SU-DHL-6 (cell line): ENCODE measurements around the gene DUSP19.

Experiments used
- H2AFZ ChIP-seq: fragments of 200-600 bp; sonication (generic); 2 replicates; pipeline ENCODE4 v1.6.1; 2014; ENCODE audit warnings: low read depth, mild to moderate bottlenecking, moderate library complexity, mixed read lengths, antibody characterized with exemption, low read length; ENCODE audit not compliant: severe bottlenecking
- H3F3A ChIP-seq: fragments of 200-600 bp; shearing (Covaris generic); 2 replicates; pipeline ENCODE4 v1.6.0; 2016; ENCODE audit warnings: antibody characterized with exemption, mild to moderate bottlenecking; ENCODE audit not compliant: insufficient read depth
- H3K27ac ChIP-seq: fragments of 200-600 bp; sonication (generic); 2 replicates; pipeline ENCODE4 v1.5.1; 2016; ENCODE audit warnings: low read depth, mild to moderate bottlenecking, low read length, moderate library complexity, mixed read lengths
- H3K27me3 ChIP-seq: fragments of 200-600 bp; sonication (generic), shearing (Covaris generic); 2 replicates; pipeline ENCODE4 v1.6.0; 2014; ENCODE audit warnings: mild to moderate bottlenecking, low read length
- H3K36me3 ChIP-seq: fragments of 200-600 bp; sonication (generic); 2 replicates; pipeline ENCODE4 v1.6.1; 2014; ENCODE audit warnings: mild to moderate bottlenecking, low read length, mixed read lengths
- H3K4me2 ChIP-seq: fragments of 300-600, 200-600 bp; shearing (Covaris generic), sonication (generic); 2 replicates; pipeline ENCODE4 v1.6.0; 2014; ENCODE audit warnings: low read length, low read depth, mild to moderate bottlenecking; ENCODE audit not compliant: poor library complexity, severe bottlenecking
- H3K4me3 ChIP-seq: fragments of 200-600 bp; sonication (generic); 2 replicates; pipeline ENCODE4 v1.5.1; 2014; ENCODE audit warnings: antibody characterized with exemption, low read length, mild to moderate bottlenecking, mixed read lengths; ENCODE audit not compliant: insufficient read depth, poor library complexity, severe bottlenecking
- H3K79me2 ChIP-seq: fragments of 200-600 bp; sonication (generic); 2 replicates; pipeline ENCODE4 v1.6.1; 2014; ENCODE audit warnings: mild to moderate bottlenecking, low read length, moderate library complexity; ENCODE audit not compliant: insufficient read depth
- H3K9ac ChIP-seq: fragments of 200-600 bp; sonication (generic); 2 replicates; pipeline ENCODE4 v1.7.0; 2014; ENCODE audit warnings: mild to moderate bottlenecking, low read length
- H3K9me2 ChIP-seq: fragments of 200-600 bp; sonication (generic); replicated peaks from 2 replicates; pipeline ENCODE4 v1.6.1; 2014; ENCODE audit warnings: low read length; ENCODE audit not compliant: insufficient read depth
- H3K9me3 ChIP-seq: fragments of 200-600 bp; sonication (generic); 2 replicates; pipeline ENCODE4 v1.6.1; 2014; ENCODE audit warnings: low read length, mixed read lengths; ENCODE audit not compliant: insufficient read depth
- H4K20me1 ChIP-seq: fragments of 200-600 bp; sonication (generic); 2 replicates; pipeline ENCODE4 v1.6.1; 2014; ENCODE audit warnings: low read depth, mild to moderate bottlenecking, antibody characterized with exemption, low read length, moderate library complexity, mixed read lengths
- EZH2phosphoT487 ChIP-seq: fragments of 200-600 bp; sonication (generic), shearing (Covaris generic); conservative IDR thresholded peaks from 2 replicates; pipeline ENCODE4 v1.6.1; 2018; ENCODE audit warnings: mild to moderate bottlenecking, antibody characterized with exemption, low read length, moderate library complexity, mixed read lengths
- TF ChIP-seq, protein P1 (sequence below): fragments of 200-600 bp; sonication (generic); IDR thresholded peaks from one replicate; pipeline ENCODE4 v1.5.1; 2017; ENCODE audit warnings: antibody characterized with exemption, mild to moderate bottlenecking, low read length, moderate library complexity; ENCODE audit not compliant: insufficient read depth, poor library complexity, severe bottlenecking

DUSP19 gene

DNA sequence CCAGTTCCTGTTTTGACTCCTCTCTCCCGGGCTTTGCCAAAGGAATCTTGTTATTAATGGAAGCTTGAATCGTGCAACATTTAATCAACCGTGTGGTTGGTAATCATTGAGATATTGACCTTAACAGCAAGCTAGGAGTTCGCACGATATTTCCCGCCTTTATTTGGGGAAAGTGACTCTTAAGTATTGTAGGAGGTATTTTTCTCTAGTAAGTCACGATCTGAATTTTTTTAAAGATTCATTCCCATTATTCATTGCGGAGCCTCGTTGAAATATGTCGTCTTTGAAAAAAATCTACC lies 46.4 kb downstream of the DUSP19 start:
- no peak for TF ChIP-seq EZH2phosphoT487
- TF ChIP-seq, protein P1, sequence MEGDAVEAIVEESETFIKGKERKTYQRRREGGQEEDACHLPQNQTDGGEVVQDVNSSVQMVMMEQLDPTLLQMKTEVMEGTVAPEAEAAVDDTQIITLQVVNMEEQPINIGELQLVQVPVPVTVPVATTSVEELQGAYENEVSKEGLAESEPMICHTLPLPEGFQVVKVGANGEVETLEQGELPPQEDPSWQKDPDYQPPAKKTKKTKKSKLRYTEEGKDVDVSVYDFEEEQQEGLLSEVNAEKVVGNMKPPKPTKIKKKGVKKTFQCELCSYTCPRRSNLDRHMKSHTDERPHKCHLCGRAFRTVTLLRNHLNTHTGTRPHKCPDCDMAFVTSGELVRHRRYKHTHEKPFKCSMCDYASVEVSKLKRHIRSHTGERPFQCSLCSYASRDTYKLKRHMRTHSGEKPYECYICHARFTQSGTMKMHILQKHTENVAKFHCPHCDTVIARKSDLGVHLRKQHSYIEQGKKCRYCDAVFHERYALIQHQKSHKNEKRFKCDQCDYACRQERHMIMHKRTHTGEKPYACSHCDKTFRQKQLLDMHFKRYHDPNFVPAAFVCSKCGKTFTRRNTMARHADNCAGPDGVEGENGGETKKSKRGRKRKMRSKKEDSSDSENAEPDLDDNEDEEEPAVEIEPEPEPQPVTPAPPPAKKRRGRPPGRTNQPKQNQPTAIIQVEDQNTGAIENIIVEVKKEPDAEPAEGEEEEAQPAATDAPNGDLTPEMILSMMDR: no peak
- H3K27ac ChIP-seq: peak overlapping the region; percentile 87
- peak overlapping the region; percentile 75 for H3K4me3 ChIP-seq
- peak overlapping the region; percentile 99 for H2AFZ ChIP-seq
- H3K9ac ChIP-seq: peak overlapping the region; percentile 75
- H3K9me3 ChIP-seq: no peaks in the 10 kb centered on the region
- peak overlapping the region; percentile 72 for H3K4me2 ChIP-seq
- H3K36me3 ChIP-seq: peaks cover 13% of the 10 kb centered on the region; the same call in 1 of the 2 replicates
- no peaks in the 10 kb centered on the region for H3K9me2 ChIP-seq
- no peaks in the 10 kb centered on the region for H3K27me3 ChIP-seq
- H4K20me1 ChIP-seq: peaks cover 3% of the 10 kb centered on the region; the same call in 1 of the 2 replicates
- peaks cover 56% of the 10 kb centered on the region for H3K79me2 ChIP-seq
- no peaks in the 10 kb centered on the region; the same call in 1 of the 2 replicates for H3F3A ChIP-seq

DNA sequence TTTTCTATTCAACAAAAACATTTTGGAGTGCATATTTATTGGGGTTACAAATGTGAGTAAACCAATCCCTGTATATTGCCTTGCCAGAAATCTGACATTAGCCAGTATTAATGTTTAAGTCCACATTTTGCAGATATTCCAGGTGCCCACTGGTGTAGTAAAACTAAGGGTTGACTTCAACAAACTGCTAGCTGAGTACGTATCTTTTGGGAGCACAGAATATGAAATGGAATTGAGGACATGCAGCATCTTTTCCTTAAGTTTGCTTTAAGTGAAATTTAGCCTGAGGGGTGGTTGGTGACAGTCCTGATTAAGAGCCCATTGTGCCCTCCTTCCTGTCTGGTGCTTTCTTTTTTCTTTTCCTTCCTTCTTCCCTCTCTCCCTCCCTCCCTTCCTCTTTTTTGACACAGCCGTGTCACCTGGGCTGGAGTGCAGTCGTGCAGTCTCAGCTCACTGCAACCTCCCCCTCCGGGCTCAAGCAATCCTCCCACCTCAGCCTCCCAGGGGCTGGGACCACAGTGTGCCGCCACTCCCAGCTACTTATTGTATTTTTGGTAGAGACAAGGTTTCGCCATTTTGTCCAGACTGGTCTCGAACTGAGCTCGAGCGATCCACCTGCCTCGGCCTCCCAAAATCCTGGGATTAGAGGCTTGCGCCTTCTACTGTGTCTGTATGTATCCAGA lies 47.3 kb downstream of the DUSP19 start:
- Histone ChIP-seq H3K27ac (peak overlapping the region; percentile 87; the same call in 1 of the 2 replicates), H3K4me3 (peak overlapping the region; percentile 75), H3K9ac (peak overlapping the region; percentile 75)

DNA sequence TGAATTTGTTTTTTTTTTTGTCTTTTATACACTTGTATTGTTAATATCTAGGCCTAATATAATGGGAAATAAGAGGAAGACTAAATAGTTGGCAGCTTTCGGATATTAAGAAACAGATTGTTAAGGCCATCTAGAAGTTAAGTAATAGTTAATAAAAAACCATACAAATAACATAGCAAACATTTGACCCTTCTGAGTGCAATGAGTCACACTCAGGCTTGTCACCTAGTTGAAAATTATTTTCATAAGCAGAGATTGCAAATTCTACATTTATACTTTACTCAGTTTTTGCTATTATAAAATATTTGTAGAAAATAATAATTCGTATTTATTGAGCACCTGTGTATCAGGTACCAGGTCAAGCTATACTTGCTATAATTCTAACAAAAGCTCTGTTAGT lies 48.1 kb downstream of the DUSP19 start:
- Histone ChIP-seq H3K9me3 (no peaks in the 10 kb centered on the region), H4K20me1 (peaks cover 6% of the 10 kb centered on the region; the same call in 1 of the 2 replicates), H3K9ac (no peak overlapping the region), H3K27me3 (no peaks in the 10 kb centered on the region), H3K79me2 (peaks cover 73% of the 10 kb centered on the region), H3K36me3 (peaks cover 20% of the 10 kb centered on the region; the same call in 1 of the 2 replicates), H3K4me2 (peak overlapping the region; percentile 72), H2AFZ (no peak overlapping the region), H3K4me3 (no peak overlapping the region), H3K27ac (no peak overlapping the region), H3F3A (no peaks in the 10 kb centered on the region; the same call in 1 of the 2 replicates), H3K9me2 (no peaks in the 10 kb centered on the region)
- TF ChIP-seq EZH2phosphoT487: no peak
- TF ChIP-seq, protein P1: no peak

More for the DNA sequence above, 47.3 kb downstream of the DUSP19 start:
- H3K79me2 ChIP-seq: peaks cover 64% of the 10 kb centered on the region
- H3K9me2 ChIP-seq: no peaks in the 10 kb centered on the region
- no peaks in the 10 kb centered on the region; the same call in 1 of the 2 replicates for H3F3A ChIP-seq
- TF ChIP-seq, protein P1: no peak
- no peak for TF ChIP-seq EZH2phosphoT487
- H4K20me1 ChIP-seq: peaks cover 6% of the 10 kb centered on the region; the same call in 1 of the 2 replicates
- H2AFZ ChIP-seq: no peak overlapping the region
- H3K27me3 ChIP-seq: no peaks in the 10 kb centered on the region
- H3K36me3 ChIP-seq: peaks cover 20% of the 10 kb centered on the region; the same call in 1 of the 2 replicates
- H3K9me3 ChIP-seq: no peaks in the 10 kb centered on the region
- H3K4me2 ChIP-seq: peak overlapping the region; percentile 72
